ENCODE data around the gene TCOF1.

TCOF1 gene

DNA sequence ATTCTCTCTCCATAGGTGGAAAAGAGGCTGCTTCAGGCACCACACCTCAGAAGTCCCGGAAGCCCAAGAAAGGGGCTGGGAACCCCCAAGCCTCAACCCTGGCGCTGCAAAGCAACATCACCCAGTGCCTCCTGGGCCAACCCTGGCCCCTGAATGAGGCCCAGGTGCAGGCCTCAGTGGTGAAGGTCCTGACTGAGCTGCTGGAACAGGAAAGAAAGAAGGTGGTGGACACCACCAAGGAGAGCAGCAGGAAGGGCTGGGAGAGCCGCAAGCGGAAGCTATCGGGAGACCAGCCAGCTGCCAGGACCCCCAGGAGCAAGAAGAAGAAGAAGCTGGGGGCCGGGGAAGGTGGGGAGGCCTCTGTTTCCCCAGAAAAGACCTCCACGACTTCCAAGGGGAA is 38.8 kb downstream of the TCOF1 start:
- Histone ChIP-seq H3K79me2 (ENCODE audit: insufficient read depth, low read length) (no peaks in the 10 kb centered on the region), H3K9me3 (ENCODE audit: low read length) (no peaks in the 10 kb centered on the region), H3K9ac (ENCODE audit: low read length) (no peak overlapping the region), H4K20me1 (ENCODE audit: insufficient read depth, low read length) (no peaks in the 10 kb centered on the region), H3K4me2 (ENCODE audit: low read length) (no peak overlapping the region), H3F3A (ENCODE audit: insufficient read depth, low read length) (no peaks in the 10 kb centered on the region), H3K4me3 (ENCODE audit: low read depth, low read length, poor library complexity, severe bottlenecking) (no peak overlapping the region), H3K27me3 (ENCODE audit: insufficient read depth, low read length) (no peaks in the 10 kb centered on the region), H3K9me2 (ENCODE audit: low read depth, low read length) (no peaks in the 10 kb centered on the region), H3K36me3 (ENCODE audit: insufficient read depth, low read length) (peaks cover 94% of the 10 kb centered on the region), H2AFZ (ENCODE audit: low read length) (no peak overlapping the region), H3K27ac (ENCODE audit: low read depth, low read length, poor library complexity, severe bottlenecking) (no peak overlapping the region), H3K4me1 (ENCODE audit: insufficient read depth, low read length, severe bottlenecking) (peaks cover 6% of the 10 kb centered on the region)
- TF ChIP-seq, protein P1, sequence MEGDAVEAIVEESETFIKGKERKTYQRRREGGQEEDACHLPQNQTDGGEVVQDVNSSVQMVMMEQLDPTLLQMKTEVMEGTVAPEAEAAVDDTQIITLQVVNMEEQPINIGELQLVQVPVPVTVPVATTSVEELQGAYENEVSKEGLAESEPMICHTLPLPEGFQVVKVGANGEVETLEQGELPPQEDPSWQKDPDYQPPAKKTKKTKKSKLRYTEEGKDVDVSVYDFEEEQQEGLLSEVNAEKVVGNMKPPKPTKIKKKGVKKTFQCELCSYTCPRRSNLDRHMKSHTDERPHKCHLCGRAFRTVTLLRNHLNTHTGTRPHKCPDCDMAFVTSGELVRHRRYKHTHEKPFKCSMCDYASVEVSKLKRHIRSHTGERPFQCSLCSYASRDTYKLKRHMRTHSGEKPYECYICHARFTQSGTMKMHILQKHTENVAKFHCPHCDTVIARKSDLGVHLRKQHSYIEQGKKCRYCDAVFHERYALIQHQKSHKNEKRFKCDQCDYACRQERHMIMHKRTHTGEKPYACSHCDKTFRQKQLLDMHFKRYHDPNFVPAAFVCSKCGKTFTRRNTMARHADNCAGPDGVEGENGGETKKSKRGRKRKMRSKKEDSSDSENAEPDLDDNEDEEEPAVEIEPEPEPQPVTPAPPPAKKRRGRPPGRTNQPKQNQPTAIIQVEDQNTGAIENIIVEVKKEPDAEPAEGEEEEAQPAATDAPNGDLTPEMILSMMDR (IDR thresholded peaks at IDR 0.05; ENCODE audit: low read length), result no peak
- no peak for TF ChIP-seq EZH2 (IDR thresholded peaks at IDR 0.05; ENCODE audit: borderline replicate concordance, low read length)

DNA sequence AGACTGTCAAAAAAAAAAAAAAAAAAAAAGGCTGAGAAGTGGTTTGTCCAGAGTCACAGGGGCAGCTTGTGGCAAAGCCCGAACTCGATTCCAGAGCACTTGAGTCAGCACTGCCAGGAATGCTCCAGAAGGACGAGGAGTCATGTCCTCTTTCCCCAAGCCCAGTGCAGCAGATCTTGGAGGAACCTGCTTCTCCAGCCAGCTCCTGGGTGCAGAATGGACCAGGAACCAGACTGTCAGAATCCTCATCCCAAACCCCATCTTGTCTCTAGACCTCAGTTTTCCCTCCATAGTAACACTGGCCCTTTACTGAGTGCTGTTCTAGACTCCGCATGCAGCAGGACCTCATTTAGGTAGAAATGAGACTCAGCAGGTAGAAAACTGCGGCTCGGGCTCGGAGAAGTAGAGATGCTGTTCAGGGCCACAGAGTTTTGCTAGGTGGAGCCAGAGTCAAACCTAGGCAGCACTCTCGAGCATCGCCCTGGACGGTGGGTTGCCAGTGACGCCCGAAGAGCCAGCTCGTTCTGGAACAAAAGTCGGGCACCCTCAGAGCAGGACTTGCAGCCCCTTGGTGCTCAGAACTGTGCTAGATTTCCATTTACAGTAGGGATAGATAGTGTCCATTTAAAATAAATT is 39.8 kb downstream of the TCOF1 start:
- H4K20me1 ChIP-seq (ENCODE audit: insufficient read depth, low read length), result no peaks in the 10 kb centered on the region
- no peaks in the 10 kb centered on the region for H3F3A ChIP-seq (ENCODE audit: insufficient read depth, low read length)
- H3K9me2 ChIP-seq (ENCODE audit: low read depth, low read length), result no peaks in the 10 kb centered on the region
- H3K9me3 ChIP-seq (ENCODE audit: low read length), result no peaks in the 10 kb centered on the region
- H3K27ac ChIP-seq (ENCODE audit: low read depth, low read length, poor library complexity, severe bottlenecking), result no peak overlapping the region
- H2AFZ ChIP-seq (ENCODE audit: low read length), result no peak overlapping the region
- H3K4me1 ChIP-seq (ENCODE audit: insufficient read depth, low read length, severe bottlenecking), result peaks cover 6% of the 10 kb centered on the region
- no peaks in the 10 kb centered on the region for H3K27me3 ChIP-seq (ENCODE audit: insufficient read depth, low read length)
- H3K79me2 ChIP-seq (ENCODE audit: insufficient read depth, low read length), result no peaks in the 10 kb centered on the region
- TF ChIP-seq, protein P1 (IDR thresholded peaks at IDR 0.05; ENCODE audit: low read length), result peak; percentile 25; the same call in 1 of the 2 replicates
- TF ChIP-seq EZH2 (IDR thresholded peaks at IDR 0.05; ENCODE audit: borderline replicate concordance, low read length), result no peak
- no peak overlapping the region for H3K4me3 ChIP-seq (ENCODE audit: low read depth, low read length, poor library complexity, severe bottlenecking)
- H3K36me3 ChIP-seq (ENCODE audit: insufficient read depth, low read length), result peaks cover 94% of the 10 kb centered on the region
- no peak overlapping the region for H3K9ac ChIP-seq (ENCODE audit: low read length)
- no peak overlapping the region for H3K4me2 ChIP-seq (ENCODE audit: low read length)

DNA sequence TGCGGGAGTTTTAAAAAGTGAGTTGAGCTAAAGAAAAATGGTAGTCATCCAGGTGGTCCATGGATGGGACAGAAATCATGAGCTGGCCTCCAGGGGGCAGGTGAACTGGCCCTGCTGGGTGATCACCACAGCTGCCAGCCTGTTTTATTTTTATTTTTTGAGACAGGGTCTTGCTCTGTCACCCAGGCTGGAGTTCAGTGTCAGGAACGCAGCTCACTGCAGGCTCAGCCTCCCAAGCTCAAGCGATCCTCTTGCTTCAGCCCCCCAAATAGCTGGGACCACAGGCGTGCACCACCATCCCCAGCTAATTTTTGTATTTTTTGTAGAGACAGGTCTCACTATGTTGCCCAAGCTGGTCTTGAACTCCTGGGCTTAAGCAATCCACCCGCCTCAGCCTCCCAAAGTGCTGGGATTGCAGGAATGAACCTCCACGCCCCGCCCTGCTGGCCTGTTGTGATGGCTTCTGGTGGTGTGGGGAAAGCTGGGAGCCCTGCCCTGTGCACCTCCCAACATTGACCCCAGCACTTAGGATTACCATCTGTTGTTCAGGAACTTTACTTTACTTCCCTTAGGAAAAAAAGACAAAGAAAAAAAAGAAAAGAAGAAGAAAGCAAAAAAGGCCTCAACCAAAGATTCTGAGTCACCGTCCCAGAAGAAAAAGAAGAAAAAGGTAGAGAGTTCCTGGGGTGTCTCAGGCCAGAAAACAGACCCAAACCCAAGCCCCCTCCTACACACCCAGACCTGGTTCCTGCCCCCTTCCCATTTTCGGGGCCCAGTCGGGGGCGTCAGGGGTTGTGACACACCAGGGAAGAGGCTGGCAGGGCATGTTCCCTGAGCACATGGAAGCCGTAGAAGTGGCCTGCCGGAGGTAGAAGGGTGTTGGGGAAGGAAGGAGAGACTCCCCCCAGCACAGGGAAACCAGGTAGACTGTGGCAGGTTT is 40.6 kb downstream of the TCOF1 start:
- TF ChIP-seq, protein P1 (IDR thresholded peaks at IDR 0.05; ENCODE audit: low read length), result no peak
- TF ChIP-seq EZH2 (IDR thresholded peaks at IDR 0.05; ENCODE audit: borderline replicate concordance, low read length), result no peak
- peaks cover 94% of the 10 kb centered on the region for H3K36me3 ChIP-seq (ENCODE audit: insufficient read depth, low read length)

More for the DNA sequence above, 40.6 kb downstream of the TCOF1 start:
- Histone ChIP-seq H2AFZ (ENCODE audit: low read length) (no peak overlapping the region), H3K27ac (ENCODE audit: low read depth, low read length, poor library complexity, severe bottlenecking) (peak overlapping the region; percentile 18), H3K4me1 (ENCODE audit: insufficient read depth, low read length, severe bottlenecking) (peaks cover 6% of the 10 kb centered on the region), H4K20me1 (ENCODE audit: insufficient read depth, low read length) (no peaks in the 10 kb centered on the region), H3K4me3 (ENCODE audit: low read depth, low read length, poor library complexity, severe bottlenecking) (no peak overlapping the region), H3K9me3 (ENCODE audit: low read length) (no peaks in the 10 kb centered on the region), H3K4me2 (ENCODE audit: low read length) (no peak overlapping the region), H3F3A (ENCODE audit: insufficient read depth, low read length) (no peaks in the 10 kb centered on the region), H3K27me3 (ENCODE audit: insufficient read depth, low read length) (no peaks in the 10 kb centered on the region), H3K9ac (ENCODE audit: low read length) (no peak overlapping the region), H3K79me2 (ENCODE audit: insufficient read depth, low read length) (no peaks in the 10 kb centered on the region), H3K9me2 (ENCODE audit: low read depth, low read length) (no peaks in the 10 kb centered on the region)

Data from OCI-LY1 (cell line).